Activated CD4-positive, alpha-beta T cell treated with anti-CD3 and anti-CD28 coated beads, Interleukin-2, amount 50 U/mL, for 4 hours (primary cell): ENCODE results near the gene TAOK1.

Source experiments
- DNase-seq, 2 experiments: peaks; one replicate each; pipeline ENCODE4 v3.0.0-alpha.2; 2020

Gene TAOK1

DNA sequence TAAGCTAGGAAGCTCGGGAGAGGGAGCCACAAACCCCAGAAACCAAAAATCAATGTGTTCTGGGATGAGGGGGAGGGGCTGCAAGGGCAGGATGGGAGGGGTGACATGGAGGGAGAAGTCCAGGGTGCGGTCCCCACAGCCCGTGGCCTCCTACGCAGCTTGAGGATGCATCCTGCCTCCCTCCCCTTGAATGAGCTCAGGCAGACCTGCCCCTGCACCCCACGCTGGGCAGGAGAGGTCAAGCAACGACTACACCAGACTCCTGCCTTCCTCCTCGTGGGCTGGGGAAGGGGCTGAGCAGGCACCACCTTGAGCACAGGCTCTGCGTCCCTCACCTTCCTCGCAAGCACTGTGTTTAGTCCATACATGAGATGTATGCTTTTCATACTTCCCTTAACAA lies 206.6 kb downstream of the TAOK1 start:
- DNase-seq = no peak

DNA sequence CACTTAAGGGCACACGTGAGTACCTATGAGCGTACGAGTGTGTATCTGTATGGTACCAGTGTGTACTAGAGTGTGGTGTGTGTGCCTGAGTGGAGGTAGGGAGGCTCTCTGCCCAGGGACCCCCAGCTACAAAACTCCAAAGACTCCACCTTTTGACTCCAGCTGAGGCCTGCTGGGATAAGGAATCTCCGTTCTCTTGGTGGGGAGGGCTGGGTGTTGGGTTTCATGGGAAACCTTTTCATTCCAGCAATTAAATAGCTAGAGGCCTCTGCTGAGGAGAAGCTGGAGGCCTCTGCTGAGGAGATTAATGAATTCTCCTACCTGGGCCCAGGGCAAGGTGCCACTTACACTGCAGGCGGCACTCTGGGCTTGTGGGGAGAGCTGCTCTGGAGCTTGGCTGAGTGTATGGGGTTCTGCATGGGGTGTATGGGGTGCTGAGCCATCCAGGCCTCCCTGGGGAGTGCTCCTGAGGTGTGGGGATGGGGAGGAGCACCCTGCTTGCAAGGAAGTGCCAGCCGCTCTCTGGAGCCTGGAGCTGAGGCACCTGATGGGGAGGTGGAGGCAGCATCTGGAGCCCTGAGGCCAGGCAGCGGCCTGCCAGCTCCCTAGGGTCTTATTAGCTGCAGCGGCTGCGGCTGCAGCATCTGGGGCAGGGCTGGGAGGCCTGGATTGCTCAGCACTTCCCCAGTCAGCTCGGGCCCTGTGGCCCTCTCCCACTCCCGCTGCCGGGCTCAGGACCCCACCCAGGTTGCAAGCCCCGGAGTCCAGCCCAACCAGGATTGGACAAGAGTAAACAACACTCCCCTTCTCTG lies 207.4 kb downstream of the TAOK1 start:
- no peak for DNase-seq
